NCI-H82 treated with DMSO at 0.1 percent for 48 hours (cell line): ENCODE data around the gene SPOCK1.
"Not testable (repeated sequence)": the region's sequence is repeated elsewhere in the genome, so short reads cannot be mapped to it uniquely, and the experiment has no call there.

Experiments
- DNase-seq: peaks from one replicate; lab custom pipeline; 2025; ENCODE audit not compliant: unreplicated experiment; lab: John Stamatoyannopoulos, UW

SPOCK1 gene

DNA sequence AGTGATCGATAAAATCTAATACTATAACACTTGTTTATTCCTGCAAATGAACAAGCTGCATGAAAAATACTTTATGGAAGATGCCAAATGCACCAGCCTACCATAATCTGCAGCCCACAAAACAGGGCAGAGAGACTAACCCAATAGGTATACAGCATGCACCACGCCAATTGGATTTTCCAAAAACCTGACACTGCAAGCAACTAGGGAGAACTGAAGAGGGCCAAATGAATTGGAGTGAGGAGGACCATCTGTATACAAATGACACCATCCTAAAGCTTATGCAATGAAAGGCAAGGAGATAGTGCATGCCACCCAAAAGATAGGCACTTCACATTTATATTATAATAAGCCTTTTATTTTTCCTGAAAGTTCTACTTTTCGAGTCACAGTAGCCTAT lies 100.4 kb downstream of the SPOCK1 start:
- no peak for DNase-seq

DNA sequence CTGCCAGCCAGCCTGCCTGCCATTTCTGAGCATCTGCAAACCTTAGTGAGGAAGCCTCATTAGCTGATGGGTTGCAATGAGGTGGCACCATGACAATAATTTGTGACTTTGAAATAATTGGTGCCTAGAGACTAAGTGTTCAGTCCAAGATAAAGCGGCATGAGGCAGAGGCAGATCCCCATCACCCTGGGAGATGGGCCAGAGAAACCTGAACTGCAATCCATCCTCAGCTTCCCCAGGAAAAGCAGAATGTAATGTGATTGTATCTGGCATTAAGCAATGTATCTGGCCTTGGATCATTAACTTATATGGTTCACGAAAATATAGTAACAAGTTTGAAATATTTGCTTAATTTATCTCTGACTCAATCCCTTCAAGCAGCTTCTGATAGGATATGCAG lies 101.0 kb downstream of the SPOCK1 start:
- DNase-seq = no peak

DNA sequence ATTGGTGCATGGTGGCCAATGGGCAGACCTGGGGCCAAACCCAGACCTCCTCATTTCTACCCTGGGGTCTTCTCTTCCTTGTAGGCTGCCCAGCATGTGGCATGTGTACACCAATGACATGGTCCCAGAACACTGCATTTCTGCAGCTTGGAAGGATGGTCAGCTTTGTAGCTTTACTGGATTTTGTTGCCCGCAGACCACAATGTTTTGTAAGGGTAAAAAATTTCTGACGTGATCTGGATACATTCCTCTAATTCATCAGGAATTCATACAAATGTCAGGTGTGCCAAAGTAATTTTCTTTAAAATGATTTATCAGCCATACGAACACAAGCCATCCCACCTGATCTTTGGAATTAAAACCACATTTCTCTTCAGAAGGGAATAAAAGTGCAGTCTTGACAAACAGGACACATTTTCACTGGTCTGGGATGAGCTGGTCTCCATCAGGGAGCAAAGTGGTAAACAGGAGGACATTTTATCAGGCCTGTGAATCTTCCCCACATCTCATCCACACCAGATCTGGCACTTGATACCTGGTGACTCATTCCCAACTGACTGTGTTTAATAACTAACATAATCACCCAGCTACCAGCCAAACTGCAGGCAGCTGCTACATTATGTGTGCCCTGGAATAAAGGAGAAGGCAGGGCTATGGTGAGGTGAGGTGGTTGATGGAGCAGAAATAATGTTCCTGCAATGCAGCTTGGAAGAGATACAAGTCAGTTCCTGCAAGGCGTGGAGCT lies 103.9 kb downstream of the SPOCK1 start:
- DNase-seq = no peak

GRCh38 chr5:137394380-137394779 lies 104.7 kb downstream of the SPOCK1 start:
- DNase-seq = no peak

DNA sequence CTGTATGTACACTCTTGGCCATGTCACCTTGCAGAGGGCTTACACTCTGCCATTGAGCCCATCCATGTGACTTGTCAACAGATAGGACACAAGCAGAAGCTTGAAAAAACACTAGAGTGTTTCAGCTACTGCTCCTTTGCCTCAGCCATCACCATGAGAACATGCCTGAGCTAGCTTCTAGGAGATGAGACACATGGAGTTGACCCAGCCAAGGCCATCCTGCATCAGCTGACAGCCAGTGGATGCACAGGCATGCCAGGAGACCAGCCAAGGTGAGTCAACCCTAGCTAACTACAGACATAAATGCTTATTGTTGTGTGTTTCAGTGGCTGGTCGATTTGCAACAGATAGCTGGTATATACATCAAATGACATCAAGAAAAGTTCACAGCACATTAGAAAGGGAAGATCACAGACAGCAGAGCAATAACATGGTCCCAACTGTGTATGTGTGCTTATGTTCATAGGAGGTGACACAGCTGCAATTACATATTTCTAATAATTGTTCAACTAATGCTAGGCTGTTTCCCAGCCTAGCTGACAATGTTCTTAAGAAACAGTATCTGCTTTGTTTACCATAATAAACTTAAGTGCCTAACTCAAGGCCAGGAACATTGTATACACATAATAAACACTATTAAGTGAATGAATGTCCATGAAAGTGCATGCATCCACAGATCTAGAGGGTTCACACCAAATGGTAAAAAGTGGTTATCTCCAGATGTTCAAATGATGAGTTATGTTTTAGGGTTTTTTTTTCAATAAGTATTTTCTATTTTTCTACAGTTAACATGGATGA lies 105.7 kb downstream of the SPOCK1 start:
- DNase-seq = no peak

- no peak for DNase-seq
Observed at GRCh38 chr5:137392261-137392660, 106.9 kb downstream of the SPOCK1 start.

DNA sequence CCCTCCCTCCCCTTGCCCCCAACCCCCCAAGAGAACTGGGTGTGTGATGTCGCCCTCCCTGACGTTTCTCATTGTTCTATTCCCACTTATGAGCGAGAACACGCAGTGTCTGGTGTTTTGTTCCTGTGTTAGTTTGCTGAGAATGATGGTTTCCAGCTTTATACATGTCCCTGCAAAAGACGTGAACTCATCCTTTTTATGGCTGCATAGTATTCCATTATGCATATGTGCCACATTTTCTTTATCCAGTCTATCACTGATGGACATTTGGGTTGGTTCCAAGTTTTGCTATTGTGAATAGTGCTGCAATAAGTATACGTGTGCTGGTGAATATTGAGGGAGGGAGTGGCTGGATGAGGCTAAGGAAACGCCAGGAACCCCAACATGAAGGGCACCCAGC lies 108.1 kb downstream of the SPOCK1 start:
- DNase-seq = not testable (repeated sequence)

GRCh38 chr5:137389042-137389441 lies 110.1 kb downstream of the SPOCK1 start:
- no peak for DNase-seq

- DNase-seq = no peak
Observed at GRCh38 chr5:137385064-137385463, 114.1 kb downstream of the SPOCK1 start.

DNA sequence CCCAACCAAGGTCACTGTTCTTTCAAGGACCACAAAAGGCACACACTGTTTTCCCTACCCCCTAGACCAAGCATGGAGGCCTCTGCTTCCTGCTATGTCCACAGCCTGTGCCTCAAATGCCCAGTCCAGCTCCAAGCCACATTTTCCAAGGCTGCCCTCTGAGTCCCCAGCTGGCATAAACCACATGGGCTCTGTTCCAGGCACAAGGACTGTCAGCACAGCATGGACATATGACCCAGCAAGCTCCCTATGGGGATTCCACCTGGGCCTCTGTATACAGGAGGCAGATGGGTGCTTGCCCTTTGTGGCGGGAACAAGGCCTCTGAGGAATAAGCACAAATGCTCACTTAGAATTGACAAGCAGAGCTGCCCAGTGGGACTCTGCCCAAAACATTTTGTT lies 115.2 kb downstream of the SPOCK1 start:
- no peak for DNase-seq

DNA sequence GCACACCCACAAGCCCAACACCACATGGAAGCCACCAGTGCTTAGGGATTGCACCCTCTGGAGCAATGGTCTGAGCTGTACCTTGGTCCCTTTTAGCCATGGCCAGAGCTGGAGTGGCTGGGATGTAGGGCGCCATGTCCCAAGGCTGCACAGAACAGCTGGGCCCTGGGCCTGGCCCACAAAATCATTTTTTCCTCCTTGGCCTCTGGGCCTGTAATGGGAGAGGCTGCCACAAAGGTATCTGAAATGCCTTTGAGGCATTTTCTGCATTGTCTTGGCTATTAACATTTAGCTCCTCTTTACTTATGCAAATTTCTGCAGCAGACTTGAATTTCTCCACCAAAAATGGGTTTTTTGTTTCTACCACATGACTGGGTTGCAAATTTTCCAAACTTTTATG lies 117.6 kb downstream of the SPOCK1 start:
- DNase-seq = no peak

- no peak for DNase-seq
Observed at GRCh38 chr5:137379555-137380286, 119.4 kb downstream of the SPOCK1 start.

DNA sequence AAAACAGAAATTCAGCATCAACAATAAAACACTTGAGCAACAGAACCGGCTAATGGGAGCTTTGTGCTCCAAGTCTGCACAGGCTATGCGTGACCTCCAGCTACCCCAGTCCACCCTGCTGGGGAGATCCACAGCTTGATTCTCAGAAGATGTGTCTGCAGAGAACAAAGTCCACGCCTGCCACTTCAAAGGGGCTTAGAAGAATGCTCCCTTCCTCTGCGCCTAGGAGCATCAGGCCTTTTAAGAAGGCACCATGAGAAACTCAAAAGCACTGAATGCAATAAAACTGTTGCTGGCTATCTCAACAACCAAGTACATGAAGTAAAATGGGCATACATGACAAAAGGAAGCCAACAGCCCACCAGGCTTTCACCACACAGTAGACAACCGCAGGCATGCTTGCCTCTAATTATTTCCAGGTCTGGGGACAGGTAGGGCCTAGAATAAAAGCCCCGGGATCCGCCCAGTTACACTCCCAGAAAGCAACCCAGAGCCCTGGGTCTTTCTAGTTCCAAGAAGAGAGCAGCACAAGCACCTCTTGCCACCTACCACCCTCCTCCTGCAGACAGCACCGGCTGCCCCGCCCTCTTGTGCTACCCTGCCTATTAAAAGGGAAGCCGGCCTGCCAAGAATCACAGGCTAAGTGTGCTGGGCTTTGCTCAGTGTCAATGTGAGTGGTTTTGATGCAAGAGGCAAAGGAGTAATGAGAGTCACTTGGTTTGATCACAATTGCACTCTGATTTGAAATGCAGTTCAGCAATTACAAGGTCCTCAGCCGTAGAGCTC lies 123.2 kb downstream of the SPOCK1 start:
- no peak for DNase-seq

GRCh38 chr5:137374110-137374714 lies 124.9 kb downstream of the SPOCK1 start:
- no peak for DNase-seq

DNA sequence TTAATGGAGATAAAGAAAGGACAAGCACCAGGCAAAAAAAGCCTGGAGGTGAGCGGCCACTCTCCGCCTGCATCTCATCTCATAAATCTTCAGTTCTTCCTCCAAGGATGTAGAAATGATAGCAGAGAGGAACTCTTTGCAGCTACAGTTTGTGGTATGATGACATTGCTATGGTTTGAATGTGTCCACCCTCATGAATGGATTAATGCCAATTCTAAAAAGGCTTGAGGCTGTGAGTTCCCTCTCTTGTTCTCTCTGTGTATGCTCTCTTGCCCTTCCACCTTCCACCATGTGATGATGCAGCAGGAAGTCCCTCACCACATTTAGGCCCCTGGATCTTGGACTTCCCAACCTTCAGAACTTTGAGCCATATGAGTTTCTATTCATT lies 126.4 kb downstream of the SPOCK1 start:
- no peak for DNase-seq

- no peak for DNase-seq
Observed at GRCh38 chr5:137372016-137372772, 126.9 kb downstream of the SPOCK1 start.

- DNase-seq = no peak
Observed at GRCh38 chr5:137370096-137371071, 128.7 kb downstream of the SPOCK1 start.

DNA sequence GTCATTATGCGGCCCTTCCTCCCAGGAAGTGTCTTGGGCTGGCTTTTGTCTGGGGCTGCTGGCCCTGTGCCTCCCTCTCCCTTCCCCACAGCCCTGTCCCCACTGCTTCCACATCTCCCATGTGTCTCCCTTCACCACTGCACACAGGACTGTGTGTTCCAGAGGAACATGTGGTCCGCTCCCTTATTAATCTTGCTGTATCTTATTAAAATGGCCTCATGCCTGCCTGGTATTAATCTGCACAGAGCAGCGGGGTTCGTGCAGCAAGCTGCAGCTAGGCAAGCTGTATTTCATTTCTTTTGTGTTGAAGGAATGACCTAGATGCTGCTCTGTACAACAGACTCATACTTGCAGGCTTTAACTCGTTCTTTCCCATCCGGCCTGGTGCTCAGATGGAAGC lies 130.5 kb downstream of the SPOCK1 start:
- no peak for DNase-seq

DNA sequence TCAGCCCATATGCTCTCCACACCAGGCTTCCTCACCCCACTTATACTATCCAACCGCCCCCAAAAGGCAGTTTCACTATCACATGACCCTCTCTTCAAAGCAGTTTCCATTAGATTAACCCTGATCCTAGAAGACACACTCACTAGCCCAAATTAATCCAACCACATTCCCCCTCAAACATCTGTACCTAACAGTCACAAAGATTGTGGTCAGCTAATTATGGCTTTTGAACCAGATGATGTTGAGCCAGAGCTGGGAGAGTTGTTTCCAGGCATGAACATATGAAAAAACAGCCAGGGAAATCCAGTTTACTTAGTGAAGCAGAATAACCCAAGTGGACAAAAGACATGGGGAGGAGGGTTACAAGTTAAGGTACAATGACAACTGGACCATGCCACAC lies 131.2 kb downstream of the SPOCK1 start:
- peak; percentile 55 for DNase-seq
